ENCODE data around the gene RGS5. TPM values are rescaled to one million over a fixed set of nuclear protein-coding genes. Genes with fewer than 3 reads are reported as not detected.

RGS5 gene
- total RNA-seq, 4 donors from 2014 or later, result 37.1 to 197 (median 120) TPM

DNA sequence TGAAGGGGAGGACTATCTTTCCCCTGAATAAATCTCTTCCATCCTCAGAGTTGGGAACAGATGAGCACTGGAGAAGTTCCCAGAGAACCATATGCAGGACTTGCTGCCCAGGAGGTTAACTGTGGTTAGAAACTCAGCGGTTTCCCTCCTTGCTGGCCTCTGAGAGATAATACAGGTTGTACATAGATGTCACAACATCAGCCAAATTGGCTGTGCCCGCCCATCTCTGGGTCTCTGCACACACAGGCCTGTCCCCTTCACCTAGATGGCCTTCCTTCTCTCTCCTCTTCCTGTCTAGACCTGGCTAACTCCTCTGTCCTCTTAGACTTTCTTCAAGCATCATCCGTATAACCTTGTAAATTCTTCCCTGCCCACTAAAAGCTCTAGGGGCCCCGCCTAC, 5.7 kb downstream of the RGS5 start:
- intact Hi-C loops (cut with DNase I; ENCODE audit: low total_unique reads), result no loop called here
- TF ChIP-seq POLR2A (IDR thresholded peaks at IDR 0.05) (no peak), CTCF (IDR thresholded peaks at IDR 0.05) (no peak)
- no peaks in the 10 kb centered on the region for H3K9me3 ChIP-seq
- no peaks in the 10 kb centered on the region for H3K36me3 ChIP-seq
- H3K4me3 ChIP-seq, result no peak overlapping the region
- no peaks in the 10 kb centered on the region for H3K4me1 ChIP-seq
- no peak for DNase-seq
- H3K27me3 ChIP-seq, result no peaks in the 10 kb centered on the region
- no peak overlapping the region for H3K27ac ChIP-seq

- Histone ChIP-seq H3K36me3 (no peaks in the 10 kb centered on the region), H3K27me3 (no peaks in the 10 kb centered on the region), H3K9me3 (no peaks in the 10 kb centered on the region), H3K4me1 (no peaks in the 10 kb centered on the region), H3K4me3 (no peak overlapping the region), H3K27ac (no peak overlapping the region)
- DNase-seq, result no peak
- intact Hi-C loops (cut with DNase I; ENCODE audit: low total_unique reads), result no loop called here
- TF ChIP-seq POLR2A (IDR thresholded peaks at IDR 0.05) (no peak), CTCF (IDR thresholded peaks at IDR 0.05) (no peak)
Observed at GRCh38 chr1:163196449-163196787, 6.3 kb downstream of the RGS5 start.

GRCh38 chr1:163195728-163196448, 6.8 kb downstream of the RGS5 start:
- Histone ChIP-seq H3K27me3 (no peaks in the 10 kb centered on the region), H3K27ac (no peak overlapping the region), H3K4me1 (no peaks in the 10 kb centered on the region), H3K4me3 (no peak overlapping the region), H3K36me3 (no peaks in the 10 kb centered on the region), H3K9me3 (no peaks in the 10 kb centered on the region)
- no peak for TF ChIP-seq POLR2A (IDR thresholded peaks at IDR 0.05)
- no peak for TF ChIP-seq CTCF (IDR thresholded peaks at IDR 0.05)
- no peak for DNase-seq
- intact Hi-C loops (cut with DNase I; ENCODE audit: low total_unique reads), result no loop called here

DNA sequence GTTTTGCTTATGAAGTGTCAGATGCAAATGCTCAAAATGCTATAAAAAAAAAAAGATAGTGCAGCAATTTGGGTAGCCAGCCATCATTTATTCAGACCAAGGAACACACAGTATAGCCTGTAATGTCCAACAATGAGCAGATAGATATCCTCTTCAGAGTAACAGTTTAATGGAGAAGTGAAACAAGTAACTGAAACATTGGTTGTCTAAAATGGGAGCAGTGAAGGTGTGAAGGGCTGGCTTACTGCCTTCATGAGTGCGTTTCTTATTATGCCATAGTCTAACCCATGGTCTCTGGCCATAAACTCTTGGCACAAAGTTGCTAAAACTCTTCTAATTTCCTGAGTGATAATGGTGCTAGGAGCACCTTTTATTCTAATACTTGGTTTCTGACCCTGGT, 11.4 kb downstream of the RGS5 start:
- H3K27ac ChIP-seq, result no peak overlapping the region

DNA sequence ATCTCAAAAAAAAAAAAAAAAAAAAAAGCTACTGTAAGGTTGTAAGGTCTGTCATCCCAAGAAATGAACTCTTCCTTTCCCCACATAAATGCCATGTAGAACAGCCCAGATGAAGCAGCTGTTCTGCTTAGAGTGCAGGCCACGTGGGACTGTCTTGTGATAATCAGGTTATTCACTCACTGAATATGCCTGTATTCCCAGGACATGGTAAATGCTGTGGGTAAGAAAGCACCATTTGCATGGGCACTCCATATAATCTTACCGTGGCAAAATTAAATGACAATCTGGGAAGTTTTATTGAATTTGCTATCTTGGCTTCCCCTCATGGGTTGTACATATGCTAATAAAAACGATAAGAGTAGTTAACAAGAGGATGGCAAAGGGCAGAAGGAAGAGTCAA, 13.8 kb downstream of the RGS5 start:
- no peak overlapping the region for H3K27ac ChIP-seq
- no peaks in the 10 kb centered on the region for H3K9me3 ChIP-seq
- H3K36me3 ChIP-seq, result no peaks in the 10 kb centered on the region
- no peaks in the 10 kb centered on the region for H3K4me1 ChIP-seq
- H3K4me3 ChIP-seq, result no peak overlapping the region
- intact Hi-C loops (cut with DNase I; ENCODE audit: low total_unique reads), result no loop called here
- DNase-seq, result no peak
- H3K27me3 ChIP-seq, result no peaks in the 10 kb centered on the region
- no peak for TF ChIP-seq POLR2A (IDR thresholded peaks at IDR 0.05)
- TF ChIP-seq CTCF (IDR thresholded peaks at IDR 0.05), result no peak

More for the DNA sequence above, 11.4 kb downstream of the RGS5 start:
- Histone ChIP-seq H3K27me3 (no peaks in the 10 kb centered on the region), H3K36me3 (no peaks in the 10 kb centered on the region), H3K4me1 (no peaks in the 10 kb centered on the region), H3K9me3 (no peaks in the 10 kb centered on the region), H3K4me3 (no peak overlapping the region)
- intact Hi-C loops (cut with DNase I; ENCODE audit: low total_unique reads), result no loop called here
- no peak for DNase-seq
- TF ChIP-seq CTCF (IDR thresholded peaks at IDR 0.05), result no peak
- TF ChIP-seq POLR2A (IDR thresholded peaks at IDR 0.05), result no peak
